GM12878 (cell line): ENCODE results near the gene ZSWIM5. TPM values are rescaled to one million over a fixed set of nuclear protein-coding genes. Genes with fewer than 3 reads are reported as not detected.

Experiments
- ATAC-seq: fragments of 200-7000 bp; cut with Tn5 transposase; 3 replicates; pipeline ENCODE4 v1.9.1; 2020; ENCODE audit warnings: mild to moderate bottlenecking, moderate library complexity
- BruUV-seq: library from RNA; stranded (reverse); fragments of 400-500 nt; replicated peaks from 2 replicates; lab custom pipeline; 2021; lab: Mats Ljungman, UMichigan
- CTCF ChIA-PET: fragments of 300-600 bp; sonication (Branson Sonifier 250); formaldehyde crosslinking; extraction: SDS; loops from one replicate; lab custom pipeline; 2021; ENCODE audit warnings: inconsistent platforms; lab: Yijun Ruan, JAX
- POLR2A ChIA-PET: fragments of 350-600 bp; formaldehyde crosslinking; extraction: SDS; loops from one replicate; lab custom pipeline; 2021; ENCODE audit warnings: inconsistent platforms; lab: Charles Lee
- RAD21 ChIA-PET: fragments of 300-600 bp; sonication (Branson Sonifier 250); formaldehyde crosslinking; loops from one replicate; lab custom pipeline; 2023; ENCODE audit warnings: antibody characterized with exemption; ENCODE audit not compliant: unreplicated experiment; lab: Charles Lee
- SMC1A ChIA-PET: fragments of 300-600 bp; sonication (Branson Sonifier 250); formaldehyde crosslinking; loops from one replicate; lab custom pipeline; 2023; ENCODE audit not compliant: unreplicated experiment, uncharacterized antibody; lab: Charles Lee
- DNase-seq: peaks from one replicate; pipeline ENCODE4 v3.0.0-alpha.2; 2011; ENCODE audit warnings: low read depth, low spot score
- FAIRE-seq: peaks from 3 replicates; lab custom pipeline; 2011; peaks lifted over from hg19 to GRCh38; lab: Jason Lieb, UNC
- H2AFZ ChIP-seq: 2 replicates; pipeline ENCODE4 v1.6.0; 2011; ENCODE audit warnings: low read depth, low read length, control low read depth; ENCODE audit not compliant: control insufficient read depth
- H3K27ac ChIP-seq: 2 replicates; pipeline ENCODE4 v1.5.1; 2011; ENCODE audit warnings: control low read depth; ENCODE audit not compliant: control insufficient read depth, insufficient read depth
- H3K27me3 ChIP-seq, 2 experiments: replicated peaks in 1 of 2; 2 replicates each; pipeline versions ENCODE4 v1.6.0 to v1.6.1; 2011; ENCODE audit warnings: low read length in 1 of 2; ENCODE audit not compliant: control insufficient read depth in 2 of 2, insufficient read depth in 2 of 2
- H3K36me3 ChIP-seq, 2 experiments: 2 replicates each; pipeline ENCODE4 v1.5.1; 2011; ENCODE audit warnings: low read length in 1 of 2; ENCODE audit not compliant: control insufficient read depth in 2 of 2, insufficient read depth in 2 of 2
- H3K4me1 ChIP-seq: 2 replicates; pipeline ENCODE4 v1.6.1; 2011; ENCODE audit warnings: mild to moderate bottlenecking, low read length, moderate library complexity, mixed read lengths; ENCODE audit not compliant: control insufficient read depth, insufficient read depth
- H3K4me2 ChIP-seq: 2 replicates; pipeline ENCODE4 v1.6.0; 2011; ENCODE audit warnings: control low read depth; ENCODE audit not compliant: control insufficient read depth, insufficient read depth
- H3K4me3 ChIP-seq: fragments of 200-600 bp; sonication (generic); 2 replicates; pipeline ENCODE4 v1.5.1; 2016
- H3K79me2 ChIP-seq: 2 replicates; pipeline ENCODE4 v1.6.0; 2011; ENCODE audit warnings: low read length; ENCODE audit not compliant: control insufficient read depth, insufficient read depth
- H3K9ac ChIP-seq: 2 replicates; pipeline ENCODE4 v1.8.0; 2011; ENCODE audit warnings: low read length, control low read depth, mixed read lengths; ENCODE audit not compliant: control insufficient read depth, insufficient read depth
- H3K9me3 ChIP-seq: replicated peaks from 3 replicates; pipeline ENCODE4 v1.5.1; 2011; ENCODE audit warnings: mild to moderate bottlenecking, low read length; ENCODE audit not compliant: control insufficient read depth, insufficient read depth
- H4K20me1 ChIP-seq: 2 replicates; pipeline ENCODE4 v1.6.0; 2011; ENCODE audit not compliant: control insufficient read depth, insufficient read depth
- ATF3 ChIP-seq: IDR thresholded peaks from 2 replicates; pipeline ENCODE4 v1.6.1; 2011; ENCODE audit warnings: low read depth, mild to moderate bottlenecking, low read length, moderate library complexity, borderline replicate concordance; ENCODE audit errors: extremely low read depth
- ATF7 ChIP-seq: fragments of 450-650 bp; IDR thresholded peaks from 2 replicates; pipeline ENCODE4 v1.6.1; 2016; ENCODE audit warnings: low read depth, mild to moderate bottlenecking
- BACH1 ChIP-seq: fragments of 450-650 bp; IDR thresholded peaks from 2 replicates; pipeline ENCODE4 v1.6.1; 2017; ENCODE audit warnings: mild to moderate bottlenecking, borderline replicate concordance
- EZH2 ChIP-seq: IDR thresholded peaks from 2 replicates; pipeline ENCODE4 v1.6.1; 2012; ENCODE audit warnings: low read depth, mild to moderate bottlenecking, control low read depth, inconsistent platforms, low read length, borderline replicate concordance; ENCODE audit not compliant: control insufficient read depth
- KLF5 ChIP-seq: fragments of 450-650 bp; IDR thresholded peaks from 2 replicates; pipeline ENCODE4 v1.6.1; 2014; ENCODE audit warnings: mild to moderate bottlenecking; ENCODE audit not compliant: partially characterized antibody
- MAX ChIP-seq: IDR thresholded peaks from 2 replicates; pipeline ENCODE4 v1.6.1; 2012; ENCODE audit warnings: low read depth, low read length, improper control_type of control experiment
- MLLT1 ChIP-seq: fragments of 450-650 bp; IDR thresholded peaks from 2 replicates; pipeline ENCODE4 v1.6.1; 2016; ENCODE audit warnings: mild to moderate bottlenecking
- NFYA ChIP-seq: IDR thresholded peaks from 2 replicates; pipeline ENCODE4 v1.6.1; 2011; ENCODE audit warnings: low read depth, mild to moderate bottlenecking, low read length, improper control_type of control experiment, borderline replicate concordance
- PML ChIP-seq: IDR thresholded peaks from 2 replicates; pipeline ENCODE4 v1.6.1; 2012; ENCODE audit warnings: low read length, inconsistent platforms
- RELA ChIP-seq: fragments of 450-650 bp; IDR thresholded peaks from 2 replicates; pipeline ENCODE4 v1.8.0; 2014; ENCODE audit warnings: borderline replicate concordance; ENCODE audit not compliant: partially characterized antibody
- SMAD1 ChIP-seq: fragments of 450-650 bp; IDR thresholded peaks from 2 replicates; pipeline ENCODE4 v1.6.1; 2018; ENCODE audit warnings: mild to moderate bottlenecking, low read depth; ENCODE audit not compliant: partially characterized antibody
- SP1 ChIP-seq: IDR thresholded peaks from one replicate; pipeline ENCODE4 v1.6.1; 2011; ENCODE audit warnings: low read depth, low read length
- SREBF2 ChIP-seq: IDR thresholded peaks from 2 replicates; pipeline ENCODE4 v1.6.1; 2012; ENCODE audit warnings: mild to moderate bottlenecking, low read length
- ZBTB4 ChIP-seq: fragments of 450-650 bp; formaldehyde crosslinking; IDR thresholded peaks from 2 replicates; pipeline ENCODE4 v1.4.0; 2022; ENCODE audit warnings: mild to moderate bottlenecking, moderate library complexity
- ZNF274 ChIP-seq: IDR thresholded peaks from one replicate; pipeline ENCODE4 v1.8.0; 2011; ENCODE audit not compliant: insufficient read length, insufficient read depth
- WGBS: methylation state at CpG from one replicate; pipeline ENCODE4 v1.1.6; 2016; ENCODE audit warnings: low lambda C conversion rate; ENCODE audit not compliant: insufficient replicate concordance, insufficient coverage; ENCODE audit errors: missing lambda C conversion rate; 5-methylcytosine and 5-hydroxymethylcytosine counted together
- in situ Hi-C: fragments of 300-500 bp; cut with MboI; formaldehyde crosslinking; loops from 9 replicates; pipeline ENCODE4 v1.14.3; 2018; ENCODE audit warnings: mixed read lengths
- intact Hi-C: fragments of 100-400 bp; cut with micrococcal nuclease; formaldehyde crosslinking; loops from one replicate; pipeline ENCODE4 v1.14.2; 2022; ENCODE audit not compliant: unreplicated experiment
- polyA plus RNA-seq, 11 experiments: library from polyadenylated mRNA; depleted of rRNA in 4 of 11; unstranded in 6 of 11; stranded (reverse) in 5 of 11; fragments of >200 nt; fragmentation: Nextera tagmentation in 4 of 11; fragmentation: Illumina TruSeq in 1 of 11; extraction: Ambion mirVana in 4 of 11; extraction: Trizol in 1 of 11; gene quantifications; 1 replicate in 1 of 11; 2 replicates in 10 of 11; pipeline versions ENCODE4 v1.2.1 to v1.2.3, GENCODE V29; 2011 to 2016; ENCODE audit warnings: inconsistent platforms in 2 of 11, missing spikeins in 2 of 11, low read depth in 1 of 11
- total RNA-seq, 4 experiments: library from RNA; depleted of rRNA in 3 of 4; stranded (reverse); fragments of >200 nt in 3 of 4; fragmentation: Illumina TruSeq in 1 of 4; extraction: Trizol in 1 of 4; gene quantifications; 2 replicates each; pipeline versions ENCODE4 v1.2.1 to v1.2.3, GENCODE V29; 2013 to 2021

Gene ZSWIM5
- total and polyA plus RNA-seq, 10 of the 15 experiments (the other 5 are each of a cell fraction or from before 2014, with no cell fraction given), result 0.07 to 0.97 (median 0.34) TPM; not detected in 1

- TF ChIP-seq ZBTB4 (CRISPR knock-in tag) (no peak), ATF7 (no peak), EZH2 (no peak), SP1 (no peak)
These were observed 190.2 kb downstream of the ZSWIM5 start (continued) for GRCh38 chr1:45016090-45016697.

- in situ Hi-C loops, result no loop called here
- H2AFZ ChIP-seq, result no peak overlapping the region
- no peak overlapping the region for H3K4me2 ChIP-seq
- no peak overlapping the region for H3K4me3 ChIP-seq
- no TSS peak for BruUV-seq
- no peaks in the 10 kb centered on the region for H3K9me3 ChIP-seq
- ChIA-PET CTCF (interaction anchor here (0.6 to 11.4 kb wide), 6 partner anchors 17 to 478 kb away, joined by 3 to 167 read pairs (median 9); partner anchors contain the start of genes MUTYH, PLK3, TESK2 and TOE1), SMC1A (interaction anchor here (1.0 to 12.5 kb wide), 4 partner anchors 20 to 477 kb away, joined by 3 to 284 read pairs (median 44); partner anchors contain the start of gene TESK2), POLR2A (interaction anchor here (0.8 to 2.7 kb wide), 2 partner anchors 287 kb away, joined by 4 to 12 read pairs; no protein-coding TSS in a partner anchor), RAD21 (interaction anchor here (1.0 to 12.5 kb wide), 4 partner anchors 35 to 478 kb away, joined by 3 to 313 read pairs (median 72); partner anchors contain the start of genes MUTYH, TESK2 and TOE1)
- intact Hi-C loops, result loop anchor here (10.0 kb wide), 2 partner anchors 219 to 569 kb away; partner anchors contain the start of gene NASP
- H3K36me3 ChIP-seq, result no peaks in the 10 kb centered on the region
- H3K27me3 ChIP-seq, result no peaks in the 10 kb centered on the region
- no peak overlapping the region for H3K27ac ChIP-seq
- DNase-seq, result no peak
- no peak for TF ChIP-seq KLF5
- no peak for TF ChIP-seq RELA
- TF ChIP-seq ZNF274, result no peak
- TF ChIP-seq MLLT1, result no peak
- no peak for TF ChIP-seq BACH1
- no peak for TF ChIP-seq ATF3
- no peak for TF ChIP-seq SREBF2
- TF ChIP-seq NFYA, result no peak
- TF ChIP-seq SMAD1, result no peak
- no peak for TF ChIP-seq PML
- no peak for TF ChIP-seq MAX
- H3K9ac ChIP-seq, result no peak overlapping the region
- H3K4me1 ChIP-seq, result peaks cover 7% of the 10 kb centered on the region
- no peak for FAIRE-seq
- 50% methylated on average over 2 of the region's 2 CpGs for WGBS
- ATAC-seq, result no peak
- no peaks in the 10 kb centered on the region for H4K20me1 ChIP-seq
- H3K79me2 ChIP-seq, result peaks cover 8% of the 10 kb centered on the region
These were observed 190.7 kb downstream of the ZSWIM5 start for GRCh38 chr1:45015683-45016082.
